ENCODE measurements around the gene LPAR3.

The LPAR3 gene

DNA sequence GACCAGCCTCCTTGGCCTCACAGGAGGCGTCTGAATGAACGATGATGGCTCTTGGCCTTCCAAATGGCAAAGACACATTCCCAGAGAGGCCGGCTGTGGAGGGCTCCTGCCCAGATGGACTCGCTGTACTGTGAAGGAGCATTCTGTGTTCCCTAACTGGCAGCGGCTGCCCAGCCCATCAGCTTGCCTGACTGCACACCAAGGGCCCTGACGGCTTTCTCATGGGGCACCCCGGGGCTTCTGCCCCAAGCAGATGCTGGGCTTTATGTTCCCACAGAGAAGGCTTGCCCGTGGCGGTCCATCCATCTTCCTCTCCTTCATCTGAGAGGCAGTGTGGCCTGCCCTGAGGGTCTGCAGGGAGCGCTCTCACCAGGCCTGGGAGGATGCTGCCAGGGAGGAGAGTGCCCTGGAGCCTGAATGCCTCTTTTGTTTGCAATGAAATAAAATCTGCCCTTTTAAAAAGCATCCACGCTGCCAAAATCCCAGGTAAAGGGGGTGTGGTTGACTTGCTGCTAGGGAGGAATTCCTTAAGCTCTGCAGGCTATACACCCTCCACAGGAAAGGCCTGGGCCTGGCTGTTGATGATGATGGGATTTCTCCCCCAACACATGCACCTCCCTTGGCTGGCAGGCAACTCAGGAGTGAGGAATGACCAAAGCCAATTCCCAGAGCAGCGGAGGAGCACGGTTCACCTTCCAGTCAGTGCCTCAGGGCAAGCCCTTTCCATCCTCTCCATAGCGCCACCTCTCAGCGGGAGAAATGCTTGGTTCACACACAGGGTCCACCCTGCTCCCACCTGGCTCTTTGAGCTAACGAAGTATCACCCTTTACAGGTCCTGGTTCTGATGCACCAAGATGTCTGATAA, 118.1 kb downstream of the LPAR3 start:
- DNase-seq (ENCODE audit: low spot score) = no peak

DNA sequence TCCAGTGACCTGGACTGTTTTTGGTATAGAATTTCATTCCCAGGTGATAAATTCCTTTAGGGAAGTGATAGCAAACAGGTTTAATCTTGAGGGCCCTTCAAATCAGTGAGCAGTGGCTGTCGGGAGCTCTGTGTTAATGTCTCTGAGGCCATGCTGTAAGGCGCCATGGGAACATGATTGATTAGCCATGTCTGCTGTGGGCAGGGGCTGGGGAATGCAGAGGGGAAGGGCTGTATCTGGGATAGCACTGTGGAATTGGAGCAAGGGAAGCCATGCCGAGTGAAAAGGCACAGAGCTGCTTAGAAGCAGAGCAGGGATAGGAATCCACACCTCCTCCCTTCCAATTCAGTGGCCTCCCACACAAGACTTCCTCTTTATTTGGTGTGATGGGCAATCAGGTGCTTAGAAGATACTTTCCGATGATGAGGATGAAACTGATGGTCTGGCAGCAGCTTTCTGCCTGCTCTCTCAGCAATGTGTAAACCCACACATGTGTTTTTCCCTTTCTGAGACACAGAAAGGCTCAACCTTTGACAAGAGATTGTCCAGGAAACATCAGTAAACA, 119.0 kb downstream of the LPAR3 start:
- no peak for DNase-seq (ENCODE audit: low spot score)

DNA sequence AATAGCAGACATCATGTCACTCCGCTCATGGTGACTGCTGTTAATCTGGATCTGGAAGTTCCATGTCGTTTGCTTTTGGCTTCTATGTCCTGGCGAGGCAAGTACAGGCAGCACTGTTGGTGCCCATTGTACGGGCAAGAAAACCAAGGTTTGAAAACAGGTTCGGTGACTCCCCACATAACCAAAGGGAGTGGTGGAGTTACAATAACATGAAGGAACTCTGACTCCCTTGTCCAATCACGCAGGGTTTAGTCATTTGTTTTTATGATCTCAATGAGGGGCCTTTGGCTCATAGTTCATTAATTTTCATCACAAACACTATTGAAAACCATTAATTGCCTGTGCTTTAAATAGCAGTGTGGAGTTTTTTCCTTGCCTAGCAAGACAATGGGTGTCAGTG, 119.8 kb downstream of the LPAR3 start:
- DNase-seq (ENCODE audit: low spot score) = no peak

DNA sequence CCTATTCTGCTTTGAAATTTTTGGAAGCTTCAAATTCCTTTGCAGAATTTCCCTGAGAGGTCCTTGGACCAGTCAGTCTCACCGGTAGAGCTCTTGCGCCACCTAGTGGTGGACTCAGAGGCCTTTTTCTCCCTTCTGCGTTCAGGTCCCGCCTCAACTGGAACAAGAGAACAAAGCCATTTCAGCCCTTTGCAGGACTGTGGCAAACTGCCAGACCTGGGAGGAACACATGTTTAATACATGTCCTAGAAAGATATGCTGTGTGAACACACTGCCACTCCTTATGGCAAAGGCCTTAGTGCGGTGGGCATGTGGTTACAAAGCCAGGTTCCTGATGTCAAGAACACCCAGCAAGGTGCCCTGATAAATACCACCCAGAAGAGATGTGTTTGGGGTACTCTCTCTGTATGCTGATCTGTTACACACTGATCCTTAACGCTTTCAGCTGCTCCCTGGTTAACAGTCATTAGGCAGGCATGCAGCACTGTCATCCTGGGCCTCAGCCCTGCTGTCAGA, 120.5 kb downstream of the LPAR3 start:
- peak; percentile 79 for DNase-seq (ENCODE audit: low spot score)

DNA sequence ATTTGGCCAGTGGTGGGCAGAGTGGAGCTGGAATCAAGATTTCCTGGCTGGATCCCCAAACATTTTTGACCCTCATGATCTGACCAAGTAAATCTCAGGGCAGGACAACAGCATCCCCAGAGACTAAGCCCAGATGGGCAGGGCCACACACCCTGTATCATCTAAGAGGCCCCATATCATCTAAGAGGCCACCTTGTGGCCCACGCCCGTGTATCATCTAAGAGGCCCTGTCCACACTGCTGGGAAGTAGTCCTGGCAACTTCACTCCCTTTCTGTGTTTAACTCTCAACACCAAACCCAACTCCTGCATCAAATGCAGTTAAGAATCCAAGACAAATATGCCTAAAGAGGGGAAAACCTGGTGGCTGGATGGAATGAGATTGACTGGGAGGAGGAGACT, 121.1 kb downstream of the LPAR3 start:
- no peak for DNase-seq (ENCODE audit: low spot score)

DNA sequence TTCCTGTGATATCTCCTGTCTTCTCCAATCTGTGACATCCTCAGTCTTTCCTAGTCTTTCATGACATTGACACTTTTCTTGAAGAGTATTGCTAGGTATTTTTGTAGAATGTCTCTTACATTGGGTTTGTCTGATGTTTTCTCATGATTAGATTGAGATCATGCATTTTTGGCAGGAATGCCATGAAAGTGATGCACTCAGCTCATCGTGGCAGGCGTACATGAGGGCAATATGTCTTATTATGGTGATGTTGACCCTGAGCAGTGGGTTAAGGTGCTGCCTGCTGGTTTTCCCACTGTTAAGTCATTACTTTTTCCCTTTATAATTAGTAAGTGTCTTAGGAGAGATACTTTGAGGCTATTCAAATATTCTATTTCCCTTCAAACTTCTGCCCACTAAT, 122.5 kb downstream of the LPAR3 start:
- no peak for DNase-seq (ENCODE audit: low spot score)

DNA sequence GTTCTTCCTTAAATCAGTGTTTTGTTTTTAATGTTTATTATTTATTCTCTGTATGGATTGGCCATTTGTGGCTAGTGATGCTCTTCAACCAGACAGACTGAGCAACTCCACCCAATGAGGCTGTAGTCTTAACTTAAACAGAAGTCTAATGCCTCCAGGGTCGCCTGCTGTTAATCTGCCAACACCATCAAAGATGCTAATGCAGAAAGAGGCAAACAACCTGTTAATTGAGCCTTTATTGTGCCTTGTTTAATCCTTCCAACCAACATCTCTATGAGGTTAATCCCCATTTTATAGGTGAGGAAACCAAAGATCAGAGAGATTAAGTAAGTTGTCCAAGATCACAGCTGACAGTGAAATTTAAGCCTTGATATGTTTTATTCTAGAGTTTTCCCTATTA, 123.4 kb downstream of the LPAR3 start:
- DNase-seq (ENCODE audit: low spot score) = no peak

DNA sequence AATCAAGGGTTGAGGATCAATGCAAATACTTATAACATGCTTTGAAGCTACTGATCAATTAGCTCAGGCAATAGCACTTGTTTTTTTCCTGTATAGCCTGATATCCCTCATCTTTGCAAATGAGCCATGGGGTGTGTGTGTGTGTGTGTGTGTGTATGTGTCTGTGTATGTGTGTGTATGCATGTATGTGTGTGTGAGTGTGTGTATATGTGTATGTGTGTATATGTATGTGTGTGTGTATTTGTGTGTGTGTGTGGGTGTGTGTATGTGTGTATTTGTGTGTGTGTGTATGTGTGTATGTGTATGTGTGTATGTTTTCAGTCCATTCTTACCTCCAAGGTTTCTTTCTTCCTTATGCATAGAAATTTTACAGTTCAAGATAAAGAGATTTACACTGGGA, 124.4 kb downstream of the LPAR3 start:
- no peak for DNase-seq (ENCODE audit: low spot score)

DNA sequence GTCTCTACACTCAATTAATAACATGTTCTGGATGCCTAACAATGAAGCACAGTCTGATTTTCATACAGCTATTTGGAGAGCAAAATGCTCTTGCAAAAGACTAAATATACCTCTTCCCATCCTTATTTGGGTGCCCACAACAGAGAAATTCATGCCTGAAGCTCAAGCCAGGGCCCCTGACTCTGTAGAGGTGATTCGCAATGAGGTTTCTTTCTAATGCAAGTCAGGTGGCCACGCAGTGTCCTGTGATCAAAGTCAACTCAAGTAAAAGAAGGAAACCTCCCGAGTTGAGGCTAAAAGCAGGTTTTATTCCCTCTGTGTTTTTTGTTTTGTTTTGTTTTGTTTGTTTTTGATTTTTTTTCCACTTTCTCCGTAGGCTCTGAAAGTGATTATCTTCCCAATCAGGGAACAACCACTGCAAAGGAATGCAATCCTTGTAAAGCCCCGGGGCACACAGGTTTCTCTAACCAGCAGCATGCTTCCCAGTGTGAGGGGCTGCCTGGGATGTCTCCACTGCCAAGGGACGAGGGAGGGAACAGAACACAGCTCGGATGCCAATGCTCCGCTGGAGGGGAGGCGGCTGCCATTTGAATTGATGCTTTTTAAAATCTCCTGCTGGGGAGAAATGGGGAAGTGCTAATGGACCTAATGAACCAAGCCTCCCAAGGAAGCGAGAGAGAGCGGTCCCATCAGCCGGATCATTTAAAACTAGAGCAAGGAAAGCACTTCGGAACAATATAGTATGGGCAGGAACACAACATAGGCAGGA, 128.9 kb downstream of the LPAR3 start:
- no peak for DNase-seq (ENCODE audit: low spot score)

DNA sequence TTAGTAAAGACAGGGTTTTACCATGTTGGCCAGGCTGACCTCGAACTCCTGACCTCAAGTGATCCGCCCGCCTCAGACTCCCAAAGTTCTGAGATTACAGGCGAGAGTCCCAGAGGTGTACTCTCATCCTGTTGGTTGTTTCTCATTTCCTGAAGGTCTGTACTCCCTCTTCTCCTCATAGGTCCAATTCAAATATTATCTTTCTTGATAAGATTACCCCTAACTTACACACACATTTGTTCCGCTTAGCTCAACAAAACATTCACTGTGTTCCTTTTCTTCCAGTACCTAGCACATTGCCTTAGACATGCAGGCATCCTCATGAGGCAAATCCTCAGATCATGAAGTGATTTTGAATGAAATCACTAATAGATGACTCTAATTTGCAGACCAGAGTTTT, 130.3 kb downstream of the LPAR3 start:
- DNase-seq (ENCODE audit: low spot score) = no peak

Measured in hepatic stellate cell (primary cell).